Astrocyte of the cerebellum (primary cell): ENCODE results near the gene CALHM1.

Experiments used
- DNase-seq: peaks from one replicate; pipeline ENCODE4 v3.0.0-alpha.2; 2011; ENCODE audit warnings: low read depth
- H3K4me3 ChIP-seq: 2 replicates; pipeline ENCODE4 v1.5.1; 2011; ENCODE audit warnings: mild to moderate bottlenecking, low read depth, low read length, moderate library complexity
- in situ Hi-C: cut with HindIII; loops from 2 replicates; pipeline ENCODE4 v1.10.0; 2017; ENCODE audit warnings: low sequenced_read_pairs
- TF ChIP-seq, protein P1 (sequence below): IDR thresholded peaks from 2 replicates; pipeline ENCODE4 v1.5.1; 2012; ENCODE audit warnings: low read length, low read depth, moderate library complexity, mild to moderate bottlenecking; ENCODE audit errors: missing control alignments

CALHM1 gene

DNA sequence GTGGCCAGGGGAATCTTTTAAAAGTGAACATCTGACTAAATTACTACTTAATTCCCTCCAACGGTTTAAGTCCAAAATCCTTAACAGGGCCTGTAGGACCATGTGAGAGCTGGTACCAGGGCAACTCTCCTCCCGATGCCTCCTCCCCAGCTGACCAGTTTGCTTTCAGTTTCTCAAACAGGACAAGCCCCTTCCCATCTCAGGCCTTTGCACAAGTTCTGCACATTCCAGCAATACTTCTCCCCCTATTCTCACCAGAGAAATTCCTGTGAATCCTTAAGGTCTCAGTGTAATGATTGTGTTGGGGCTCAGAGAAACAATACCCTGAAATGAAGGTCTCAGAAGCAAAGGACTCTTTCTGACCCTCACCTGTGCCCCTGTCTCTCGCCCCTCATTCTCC lies 8.0 kb upstream of the CALHM1 start:
- no peak for DNase-seq
- in situ Hi-C loops: no loop called here
- no peak overlapping the region for H3K4me3 ChIP-seq
- TF ChIP-seq, protein P1, sequence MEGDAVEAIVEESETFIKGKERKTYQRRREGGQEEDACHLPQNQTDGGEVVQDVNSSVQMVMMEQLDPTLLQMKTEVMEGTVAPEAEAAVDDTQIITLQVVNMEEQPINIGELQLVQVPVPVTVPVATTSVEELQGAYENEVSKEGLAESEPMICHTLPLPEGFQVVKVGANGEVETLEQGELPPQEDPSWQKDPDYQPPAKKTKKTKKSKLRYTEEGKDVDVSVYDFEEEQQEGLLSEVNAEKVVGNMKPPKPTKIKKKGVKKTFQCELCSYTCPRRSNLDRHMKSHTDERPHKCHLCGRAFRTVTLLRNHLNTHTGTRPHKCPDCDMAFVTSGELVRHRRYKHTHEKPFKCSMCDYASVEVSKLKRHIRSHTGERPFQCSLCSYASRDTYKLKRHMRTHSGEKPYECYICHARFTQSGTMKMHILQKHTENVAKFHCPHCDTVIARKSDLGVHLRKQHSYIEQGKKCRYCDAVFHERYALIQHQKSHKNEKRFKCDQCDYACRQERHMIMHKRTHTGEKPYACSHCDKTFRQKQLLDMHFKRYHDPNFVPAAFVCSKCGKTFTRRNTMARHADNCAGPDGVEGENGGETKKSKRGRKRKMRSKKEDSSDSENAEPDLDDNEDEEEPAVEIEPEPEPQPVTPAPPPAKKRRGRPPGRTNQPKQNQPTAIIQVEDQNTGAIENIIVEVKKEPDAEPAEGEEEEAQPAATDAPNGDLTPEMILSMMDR: no peak

- in situ Hi-C loops: no loop called here
- no peak for DNase-seq
- TF ChIP-seq, protein P1: no peak
- H3K4me3 ChIP-seq: no peak overlapping the region
Measured at GRCh38 chr10:103465411-103466179, 6.9 kb upstream of the CALHM1 start.

- TF ChIP-seq, protein P1: no peak
- DNase-seq: no peak
- no peak overlapping the region for H3K4me3 ChIP-seq
- in situ Hi-C loops: no loop called here
Measured at GRCh38 chr10:103463499-103463898, 4.8 kb upstream of the CALHM1 start.

GRCh38 chr10:103459615-103460014 lies 915 bp upstream of the CALHM1 start:
- no peak for DNase-seq
- H3K4me3 ChIP-seq: no peak overlapping the region
- TF ChIP-seq, protein P1: no peak
- in situ Hi-C loops: loop anchor here (10.0 kb wide), 1 partner anchor 55 kb away; no protein-coding TSS in a partner anchor

GRCh38 chr10:103457896-103458583 lies 660 bp downstream of the CALHM1 start:
- in situ Hi-C loops: loop anchor here (10.0 kb wide), 1 partner anchor 57 kb away; no protein-coding TSS in a partner anchor

GRCh38 chr10:103457176-103457712 lies 1.5 kb downstream of the CALHM1 start:
- H3K4me3 ChIP-seq: no peak overlapping the region
- DNase-seq: no peak
- in situ Hi-C loops: loop anchor here (10.0 kb wide), 1 partner anchor 58 kb away; no protein-coding TSS in a partner anchor
- TF ChIP-seq, protein P1: no peak

More at GRCh38 chr10:103457896-103458583, 660 bp downstream of the CALHM1 start:
- no peak for DNase-seq
- H3K4me3 ChIP-seq: no peak overlapping the region
- TF ChIP-seq, protein P1: no peak
